Body of pancreas (tissue), 4 donors: Measurements from ENCODE around the gene CROCC. TPM values are rescaled to one million over a fixed set of nuclear protein-coding genes. Genes with fewer than 3 reads are reported as not detected.

ENCODE experiments used
- ATAC-seq: fragments of 150-250 bp; one replicate; pipeline ENCODE4 v1.9.1; 2016
- DNase-seq, 4 donors: peaks; one replicate each; pipeline ENCODE4 v3.0.0-alpha.2; 2019
- H3K27ac ChIP-seq, 4 donors: fragments of 200-600 bp; sonication (generic); 1 replicate in 3 of 4; 2 replicates in 1 of 4; pipeline versions ENCODE4 v1.5.1 to v1.6.1; 2016 to 2019; ENCODE audit warnings: mild to moderate bottlenecking in 1 of 4, mixed read lengths in 1 of 4, moderate library complexity in 1 of 4
- H3K27me3 ChIP-seq, 2 donors: fragments of 200-600 bp; sonication (generic); one replicate each; pipeline ENCODE4 v1.6.0; 2016; ENCODE audit warnings: mild to moderate bottlenecking in 1 of 2
- H3K36me3 ChIP-seq, 2 donors: fragments of 200-600 bp; sonication (generic); replicated peaks in 1 of 2; 2 replicates each; pipeline ENCODE4 v1.5.1; 2016; ENCODE audit warnings: low read depth in 2 of 2; ENCODE audit not compliant: insufficient read depth in 1 of 2
- H3K4me1 ChIP-seq: fragments of 200-600 bp; sonication (generic); one replicate; pipeline ENCODE4 v1.6.0; 2016
- H3K4me3 ChIP-seq, 2 donors: fragments of 200-600 bp; sonication (generic); 1 replicate in 1 of 2; 2 replicates in 1 of 2; pipeline ENCODE4 v1.5.1; 2016 to 2019
- H3K9me3 ChIP-seq, 3 donors: fragments of 200-600 bp; sonication (generic); 1 replicate in 2 of 3; 2 replicates in 1 of 3; pipeline ENCODE4 v1.5.1; 2016
- CTCF ChIP-seq, 7 experiments: fragments of 450-650 bp in 4 of 7; fragments of 200-600 bp in 3 of 7; sonication (generic) in 3 of 7; IDR thresholded peaks; one replicate each; pipeline ENCODE4 v1.5.1; 2016 to 2019; ENCODE audit warnings: antibody characterized with exemption in 7 of 7
- POLR2A ChIP-seq, 3 donors: fragments of 450-650 bp; IDR thresholded peaks; one replicate each; pipeline ENCODE4 v1.6.1; 2016; ENCODE audit warnings: antibody characterized with exemption in 3 of 3, mild to moderate bottlenecking in 2 of 3
- WGBS, 2 donors: methylation state at CpG; one replicate each; pipeline ENCODE4 v1.1.5; 2017; 5-methylcytosine and 5-hydroxymethylcytosine counted together
- intact Hi-C: fragments of 100-400 bp; cut with DNase I; formaldehyde crosslinking; loops from one replicate; pipeline ENCODE4 v1.15.1; 2023
- total RNA-seq, 2 donors: library from RNA; depleted of rRNA; stranded (reverse); fragments of >200 nt; gene quantifications; one replicate each; pipeline ENCODE4 v1.1.0, GENCODE V29; 2016

CROCC gene
- total RNA-seq, 2 donors from 2014 or later = 49.8 to 151 TPM

GRCh38 chr1:16965486-16966067 lies 43.8 kb downstream of the CROCC start:
- Histone ChIP-seq H3K36me3 (peaks cover 0 to 9% of the 10 kb centered on the region in 2 donors), H3K4me1 (peaks cover 12% of the 10 kb centered on the region), H3K9me3 (no peaks in the 10 kb centered on the region), H3K4me3 (no peak overlapping the region), H3K27ac (no peak overlapping the region), H3K27me3 (no peaks in the 10 kb centered on the region)
- ATAC-seq (no peak), DNase-seq (no peak)
- 89 to 94% methylated on average over 6 to 13 of the region's 13 CpGs for WGBS, 2 donors
- intact Hi-C loops = no loop called here
- TF ChIP-seq POLR2A (IDR thresholded peaks at IDR 0.05) (no peak), CTCF (IDR thresholded peaks at IDR 0.05) (no peak)

GRCh38 chr1:16966282-16966681 lies 44.6 kb downstream of the CROCC start:
- ATAC-seq (no peak), DNase-seq (no peak)
- H3K4me3 ChIP-seq = no peak overlapping the region
- intact Hi-C loops = no loop called here
- peaks cover 7% of the 10 kb centered on the region for H3K4me1 ChIP-seq
- H3K27me3 ChIP-seq = no peaks in the 10 kb centered on the region
- 93% methylated on average over 6 to 10 of the region's 22 CpGs for WGBS, 2 donors
- peaks cover 0 to 9% of the 10 kb centered on the region in 2 donors for H3K36me3 ChIP-seq
- H3K27ac ChIP-seq = no peak overlapping the region
- H3K9me3 ChIP-seq = no peaks in the 10 kb centered on the region
- TF ChIP-seq CTCF (IDR thresholded peaks at IDR 0.05) = no peak
- TF ChIP-seq POLR2A (IDR thresholded peaks at IDR 0.05) = no peak

- WGBS, 2 donors = 58 to 80% methylated on average over 3 to 4 of the region's 7 CpGs
- no peak for DNase-seq
- intact Hi-C loops = no loop called here
- no peak for TF ChIP-seq POLR2A (IDR thresholded peaks at IDR 0.05)
- no peak for TF ChIP-seq CTCF (IDR thresholded peaks at IDR 0.05)
- H3K27ac ChIP-seq = no peak overlapping the region
- H3K4me1 ChIP-seq = peaks cover 3% of the 10 kb centered on the region
- peaks cover 0 to 9% of the 10 kb centered on the region in 2 donors for H3K36me3 ChIP-seq
- no peak for ATAC-seq
- no peaks in the 10 kb centered on the region for H3K9me3 ChIP-seq
- H3K4me3 ChIP-seq = no peak overlapping the region
- no peaks in the 10 kb centered on the region for H3K27me3 ChIP-seq
These were observed 45.4 kb downstream of the CROCC start for GRCh38 chr1:16967095-16967575.

- Histone ChIP-seq H3K9me3 (no peaks in the 10 kb centered on the region), H3K27ac (no peak overlapping the region), H3K4me3 (no peak overlapping the region), H3K4me1 (peaks cover 3% of the 10 kb centered on the region), H3K27me3 (no peaks in the 10 kb centered on the region), H3K36me3 (peaks cover 0 to 9% of the 10 kb centered on the region in 2 donors)
- intact Hi-C loops = no loop called here
- TF ChIP-seq POLR2A (IDR thresholded peaks at IDR 0.05) = no peak
- no peak for TF ChIP-seq CTCF (IDR thresholded peaks at IDR 0.05)
- DNase-seq (no peak), ATAC-seq (no peak)
- 89 to 95% methylated on average over 11 to 21 of the region's 21 CpGs for WGBS, 2 donors
These were observed 46.2 kb downstream of the CROCC start for GRCh38 chr1:16967962-16968361.

- TF ChIP-seq CTCF (IDR thresholded peaks at IDR 0.05) (no peak), POLR2A (IDR thresholded peaks at IDR 0.05) (no peak)
- intact Hi-C loops = no loop called here
These were observed 46.6 kb downstream of the CROCC start for GRCh38 chr1:16968372-16968771.

More at GRCh38 chr1:16968372-16968771, 46.6 kb downstream of the CROCC start:
- H3K36me3 ChIP-seq = peaks cover 0 to 9% of the 10 kb centered on the region in 2 donors
- DNase-seq = no peak
- H3K27ac ChIP-seq = no peak overlapping the region
- no peak for ATAC-seq
- 82 to 93% methylated on average over 1 to 3 of the region's 3 CpGs for WGBS, 2 donors
- no peaks in the 10 kb centered on the region for H3K27me3 ChIP-seq
- no peak overlapping the region for H3K4me3 ChIP-seq
- peaks cover 3% of the 10 kb centered on the region for H3K4me1 ChIP-seq
- no peaks in the 10 kb centered on the region for H3K9me3 ChIP-seq
